KG1 (cell line): ENCODE measurements around the gene BAHD1.

ENCODE experiments used
- DNase-seq: peaks from one replicate; lab custom pipeline; 2025; lab: John Stamatoyannopoulos, UW

BAHD1 gene

GRCh38 chr15:40467261-40467615, 26.5 kb downstream of the BAHD1 start:
- DNase-seq = no peak

GRCh38 chr15:40468898-40469331, 28.2 kb downstream of the BAHD1 start:
- no peak for DNase-seq

- DNase-seq = no peak
These were observed 29.1 kb downstream of the BAHD1 start for GRCh38 chr15:40469776-40470390.

GRCh38 chr15:40470423-40471104, 29.8 kb downstream of the BAHD1 start, which contains the start of gene CHST14:
Gene CHST14 (plus strand): TSS chr15:40470984. CDS start chr15:40471214, 230 bp downstream.
- DNase-seq = peak; percentile 15

- DNase-seq = no peak
These were observed 30.5 kb downstream of the BAHD1 start for GRCh38 chr15:40471105-40471807.

GRCh38 chr15:40471808-40472150, 31.0 kb downstream of the BAHD1 start:
- no peak for DNase-seq

GRCh38 chr15:40472171-40472727, 31.5 kb downstream of the BAHD1 start:
- no peak for DNase-seq

- DNase-seq = no peak
These were observed 33.8 kb downstream of the BAHD1 start for GRCh38 chr15:40474581-40474980.

GRCh38 chr15:40477642-40478327, 37.0 kb downstream of the BAHD1 start:
- DNase-seq = no peak

- no peak for DNase-seq
These were observed 38.3 kb downstream of the BAHD1 start for GRCh38 chr15:40479024-40479423.

GRCh38 chr15:40481341-40482074, 40.8 kb downstream of the BAHD1 start:
- no peak for DNase-seq

- DNase-seq = no peak
These were observed 43.2 kb downstream of the BAHD1 start for GRCh38 chr15:40483919-40484318.

- no peak for DNase-seq
These were observed 45.5 kb downstream of the BAHD1 start for GRCh38 chr15:40486066-40486770.

GRCh38 chr15:40487816-40488682, 47.3 kb downstream of the BAHD1 start:
- no peak for DNase-seq

GRCh38 chr15:40489274-40490175, 48.8 kb downstream of the BAHD1 start:
- DNase-seq = no peak

- no peak for DNase-seq
These were observed 52.5 kb downstream of the BAHD1 start for GRCh38 chr15:40493089-40493840.

GRCh38 chr15:40495516-40495915, 54.8 kb downstream of the BAHD1 start:
- DNase-seq = no peak

GRCh38 chr15:40498418-40498817, 57.7 kb downstream of the BAHD1 start:
- no peak for DNase-seq
